ENCODE data around the gene ATXN8OS.
A peak's percentile ranks its signal among the peaks of the same experiment; 100 is the strongest.

ATXN8OS gene

GRCh38 chr13:70107498-70108281, at the start of gene ATXN8OS:
ATXN8OS (plus strand) TSS chr13:70107826.
- H3K27ac ChIP-seq, result no peak within 1 kb of the TSS
- TF ChIP-seq ZFX (IDR thresholded peaks at IDR 0.05; ENCODE audit: borderline replicate concordance) (no peak), CTCF (IDR thresholded peaks at IDR 0.05) (no peak)

GRCh38 chr13:70080012-70080411, 27.6 kb upstream of the ATXN8OS start:
- no peak for TF ChIP-seq ZFX (IDR thresholded peaks at IDR 0.05; ENCODE audit: borderline replicate concordance)
- peak overlapping the region; percentile 35 for H3K27ac ChIP-seq

GRCh38 chr13:70087247-70087646, 20.4 kb upstream of the ATXN8OS start:
- H3K27ac ChIP-seq, result no peak overlapping the region
- TF ChIP-seq CTCF (IDR thresholded peaks at IDR 0.05) (no peak), ZFX (IDR thresholded peaks at IDR 0.05; ENCODE audit: borderline replicate concordance) (no peak)

- no peak overlapping the region for H3K27ac ChIP-seq
- TF ChIP-seq CTCF (IDR thresholded peaks at IDR 0.05), result no peak
- TF ChIP-seq ZFX (IDR thresholded peaks at IDR 0.05; ENCODE audit: borderline replicate concordance), result no peak
Observed at GRCh38 chr13:70088926-70089325, 18.7 kb upstream of the ATXN8OS start.

GRCh38 chr13:70090036-70090723, 17.4 kb upstream of the ATXN8OS start:
- TF ChIP-seq CTCF (IDR thresholded peaks at IDR 0.05), result no peak
- H3K27ac ChIP-seq, result no peak overlapping the region

GRCh38 chr13:70098669-70099068, 9.0 kb upstream of the ATXN8OS start:
- TF ChIP-seq CTCF (IDR thresholded peaks at IDR 0.05) (peak; percentile 71), ZFX (IDR thresholded peaks at IDR 0.05; ENCODE audit: borderline replicate concordance) (no peak)
- H3K27ac ChIP-seq, result no peak overlapping the region

- no peak overlapping the region for H3K27ac ChIP-seq
- TF ChIP-seq ZFX (IDR thresholded peaks at IDR 0.05; ENCODE audit: borderline replicate concordance) (no peak), CTCF (IDR thresholded peaks at IDR 0.05) (no peak)
Observed at GRCh38 chr13:70104481-70104880, 3.1 kb upstream of the ATXN8OS start.
